Progenitor cell of endocrine pancreas (in vitro differentiated cells): Measurements from ENCODE around the gene RAI14. TPM values are rescaled to one million over a fixed set of nuclear protein-coding genes. Genes with fewer than 3 reads are reported as not detected.

ENCODE experiments used
- DNase-seq: peaks from one replicate; pipeline ENCODE4 v3.0.0; 2021; ENCODE audit warnings: low spot score; ENCODE audit not compliant: unreplicated experiment
- H3K27ac Mint-ChIP-seq: 2 replicates; pipeline ENCODE4 v1.8.0; 2021; ENCODE audit warnings: mild to moderate bottlenecking, moderate library complexity, mixed read lengths
- H3K27me3 Mint-ChIP-seq: 2 replicates; pipeline ENCODE4 v1.8.0; 2021; ENCODE audit warnings: mixed read lengths
- H3K36me3 Mint-ChIP-seq: 2 replicates; pipeline ENCODE4 v1.8.0; 2022; ENCODE audit warnings: mixed read lengths; ENCODE audit not compliant: insufficient read depth
- H3K4me1 Mint-ChIP-seq: 2 replicates; pipeline ENCODE4 v1.8.0; 2021; ENCODE audit warnings: low read depth, mixed read lengths
- H3K4me3 Mint-ChIP-seq: 2 replicates; pipeline ENCODE4 v1.8.0; 2021; ENCODE audit warnings: low read depth, mild to moderate bottlenecking, moderate library complexity, mixed read lengths
- H3K9me3 Mint-ChIP-seq: 2 replicates; pipeline ENCODE4 v1.8.0; 2021; ENCODE audit warnings: low read depth, mixed read lengths
- total RNA-seq: library from RNA; stranded (reverse); gene quantifications from 2 replicates; pipeline ENCODE4 v1.2.1, GENCODE V29; 2021
- TF ChIP-seq, protein P1 (sequence below): fragments of 200-600 bp; sonication (generic); IDR thresholded peaks from one replicate; pipeline ENCODE4 v1.5.0; 2021; ENCODE audit warnings: antibody characterized with exemption, mild to moderate bottlenecking; ENCODE audit not compliant: unreplicated experiment

Gene RAI14
- total RNA-seq, 1 donor from 2014 or later, result 121 TPM

GRCh38 chr5:34611464-34612415, 44.4 kb upstream of the RAI14 start:
- TF ChIP-seq, protein P1, sequence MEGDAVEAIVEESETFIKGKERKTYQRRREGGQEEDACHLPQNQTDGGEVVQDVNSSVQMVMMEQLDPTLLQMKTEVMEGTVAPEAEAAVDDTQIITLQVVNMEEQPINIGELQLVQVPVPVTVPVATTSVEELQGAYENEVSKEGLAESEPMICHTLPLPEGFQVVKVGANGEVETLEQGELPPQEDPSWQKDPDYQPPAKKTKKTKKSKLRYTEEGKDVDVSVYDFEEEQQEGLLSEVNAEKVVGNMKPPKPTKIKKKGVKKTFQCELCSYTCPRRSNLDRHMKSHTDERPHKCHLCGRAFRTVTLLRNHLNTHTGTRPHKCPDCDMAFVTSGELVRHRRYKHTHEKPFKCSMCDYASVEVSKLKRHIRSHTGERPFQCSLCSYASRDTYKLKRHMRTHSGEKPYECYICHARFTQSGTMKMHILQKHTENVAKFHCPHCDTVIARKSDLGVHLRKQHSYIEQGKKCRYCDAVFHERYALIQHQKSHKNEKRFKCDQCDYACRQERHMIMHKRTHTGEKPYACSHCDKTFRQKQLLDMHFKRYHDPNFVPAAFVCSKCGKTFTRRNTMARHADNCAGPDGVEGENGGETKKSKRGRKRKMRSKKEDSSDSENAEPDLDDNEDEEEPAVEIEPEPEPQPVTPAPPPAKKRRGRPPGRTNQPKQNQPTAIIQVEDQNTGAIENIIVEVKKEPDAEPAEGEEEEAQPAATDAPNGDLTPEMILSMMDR, result no peak
- Mint-ChIP-seq H3K4me1 (peaks cover 10% of the 10 kb centered on the region), H3K27ac (no peak overlapping the region), H3K4me3 (no peak overlapping the region), H3K36me3 (no peaks in the 10 kb centered on the region), H3K9me3 (no peaks in the 10 kb centered on the region), H3K27me3 (peaks cover 3% of the 10 kb centered on the region)
- DNase-seq, result no peak

GRCh38 chr5:34616651-34617050, 39.5 kb upstream of the RAI14 start:
- TF ChIP-seq, protein P1, result no peak
- H3K27ac Mint-ChIP-seq, result no peak overlapping the region
- no peak for DNase-seq
- no peak overlapping the region for H3K4me3 Mint-ChIP-seq
- no peaks in the 10 kb centered on the region for H3K36me3 Mint-ChIP-seq
- H3K27me3 Mint-ChIP-seq, result no peaks in the 10 kb centered on the region
- H3K9me3 Mint-ChIP-seq, result no peaks in the 10 kb centered on the region
- H3K4me1 Mint-ChIP-seq, result peaks cover 3% of the 10 kb centered on the region

DNA sequence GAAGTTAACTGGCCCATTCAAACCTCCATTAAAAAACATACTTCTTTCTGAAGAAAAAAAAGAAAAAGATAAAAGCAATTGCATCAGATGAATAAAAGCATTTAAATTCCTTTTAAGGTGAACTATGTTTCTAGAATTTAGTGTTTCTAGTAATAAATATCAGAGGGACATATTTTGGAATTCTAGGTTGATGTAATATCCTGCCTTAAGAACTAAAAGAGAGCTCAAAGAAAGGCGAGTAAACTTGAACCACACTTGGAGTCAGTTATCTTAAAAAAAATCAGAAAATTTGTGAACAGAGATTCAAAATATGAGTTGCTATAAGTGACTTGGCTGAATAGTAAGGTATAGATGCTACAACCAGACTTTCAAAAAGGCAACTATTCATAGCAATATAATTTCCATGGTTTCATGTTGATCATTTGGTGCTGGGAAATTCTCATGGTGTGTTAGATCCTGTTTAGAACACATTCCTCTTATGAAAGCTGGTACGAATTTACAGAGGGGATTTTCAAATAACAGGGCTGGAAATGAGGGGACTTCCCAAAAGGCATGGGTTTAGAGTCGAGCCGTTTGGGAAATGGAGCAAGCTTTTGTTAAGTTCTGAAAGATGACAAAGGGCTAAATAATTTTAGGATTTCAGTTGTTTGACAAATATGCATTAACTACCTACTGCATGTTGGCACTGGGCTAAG, 37.6 kb upstream of the RAI14 start:
- Mint-ChIP-seq H3K36me3 (no peaks in the 10 kb centered on the region), H3K4me3 (no peak overlapping the region), H3K4me1 (peaks cover 3% of the 10 kb centered on the region), H3K9me3 (no peaks in the 10 kb centered on the region), H3K27me3 (no peaks in the 10 kb centered on the region), H3K27ac (no peak overlapping the region)
- DNase-seq, result no peak
- TF ChIP-seq, protein P1, result no peak

- TF ChIP-seq, protein P1, result no peak
- Mint-ChIP-seq H3K27me3 (no peaks in the 10 kb centered on the region), H3K36me3 (no peaks in the 10 kb centered on the region), H3K4me1 (peaks cover 3% of the 10 kb centered on the region), H3K27ac (no peak overlapping the region), H3K4me3 (no peak overlapping the region), H3K9me3 (no peaks in the 10 kb centered on the region)
- DNase-seq, result no peak
These were observed 35.9 kb upstream of the RAI14 start for GRCh38 chr5:34620185-34620584.

DNA sequence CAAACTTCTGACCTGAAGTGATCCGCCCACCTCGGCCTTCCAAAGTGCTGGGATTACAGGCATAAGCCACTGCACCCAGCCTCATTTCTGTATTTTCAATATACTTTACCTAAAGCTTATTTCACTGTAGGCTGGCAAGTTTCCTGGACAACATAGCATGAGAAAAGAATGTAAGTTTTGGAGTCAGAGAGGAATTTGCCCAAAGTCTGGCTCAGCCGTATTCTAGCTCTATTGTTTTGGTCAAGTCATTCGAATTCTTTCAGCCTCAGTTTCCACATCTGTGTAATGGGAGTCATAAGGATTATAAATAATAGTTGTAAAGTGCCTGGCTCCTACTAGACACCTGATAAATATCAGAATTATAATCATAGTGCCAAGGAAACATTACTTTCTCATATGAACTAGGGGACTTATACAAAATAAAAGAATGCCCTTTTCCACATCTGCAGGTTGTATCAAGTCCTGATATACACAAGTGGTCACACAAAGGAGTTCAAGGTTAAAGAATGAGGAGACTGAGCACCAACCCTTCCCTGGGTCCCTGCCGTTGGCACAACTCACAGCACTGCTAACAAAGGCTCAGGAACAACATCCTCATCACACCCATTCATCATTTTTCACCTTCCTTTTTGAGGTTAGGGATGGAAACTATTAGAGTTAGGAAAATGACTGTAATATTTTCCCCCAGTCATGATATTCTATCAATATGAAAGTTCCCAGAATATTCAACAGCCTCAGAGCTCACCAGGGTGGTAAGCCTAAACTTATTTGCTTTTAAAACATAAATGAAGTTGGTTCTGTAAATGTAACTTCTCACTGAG, 34.6 kb upstream of the RAI14 start:
- DNase-seq, result no peak
- H3K9me3 Mint-ChIP-seq, result no peaks in the 10 kb centered on the region
- H3K4me1 Mint-ChIP-seq, result peaks cover 2% of the 10 kb centered on the region
- no peak overlapping the region for H3K27ac Mint-ChIP-seq
- no peaks in the 10 kb centered on the region for H3K36me3 Mint-ChIP-seq
- H3K27me3 Mint-ChIP-seq, result no peaks in the 10 kb centered on the region
- H3K4me3 Mint-ChIP-seq, result no peak overlapping the region
- TF ChIP-seq, protein P1, result no peak
